ENCODE results near the gene FAM222A.

FAM222A gene

DNA sequence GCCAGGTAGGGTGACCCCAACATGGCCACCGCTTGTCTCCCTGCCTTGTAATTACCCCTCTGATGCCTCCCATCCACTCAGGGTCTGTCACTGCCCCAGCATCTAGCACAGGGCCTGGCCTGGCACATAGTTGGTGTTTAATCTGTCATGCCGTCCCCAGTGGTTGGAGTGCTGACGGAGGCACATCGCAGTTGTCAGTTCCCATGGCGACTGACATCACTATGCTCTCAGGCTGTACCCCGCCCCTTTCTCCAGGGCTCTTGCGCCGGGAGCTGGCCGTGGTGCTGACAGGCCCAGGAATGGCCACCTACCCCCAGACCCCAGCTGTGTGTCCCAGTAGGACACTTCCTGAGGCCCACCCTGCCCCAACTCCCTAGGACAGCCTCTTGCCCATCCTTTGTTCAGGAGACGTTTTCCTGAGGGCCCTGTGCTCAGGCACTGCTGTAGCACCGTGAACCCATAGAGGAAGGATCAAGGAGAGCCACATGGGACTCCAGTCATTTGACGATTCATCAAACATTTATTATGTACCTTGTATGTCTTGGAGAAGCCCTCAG, 23.0 kb downstream of the FAM222A start:
- peak in 22 of 51 donors; percentile 25 to 65 (median 40) for DNase-seq

DNA sequence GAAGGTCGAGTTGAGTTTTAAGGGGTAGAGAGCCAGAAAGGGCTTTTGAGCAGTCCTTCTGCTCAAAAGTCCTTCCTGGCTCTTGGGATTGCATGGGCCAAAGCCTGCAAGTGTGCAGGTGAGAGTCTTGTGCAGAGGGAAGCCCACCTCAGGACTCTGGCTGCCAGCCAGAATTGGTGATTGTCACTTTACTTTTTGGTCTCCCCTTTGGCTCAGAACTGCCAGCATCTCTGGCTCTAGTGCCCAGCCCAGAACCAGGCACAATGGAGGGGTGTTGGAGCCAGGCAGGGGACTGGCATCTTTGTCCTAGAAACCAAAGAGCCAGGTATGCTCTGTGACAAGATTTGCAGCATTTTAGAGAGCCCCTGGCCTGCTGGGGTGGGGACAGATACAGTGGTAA, 23.5 kb downstream of the FAM222A start:
- DNase-seq = no peak

DNA sequence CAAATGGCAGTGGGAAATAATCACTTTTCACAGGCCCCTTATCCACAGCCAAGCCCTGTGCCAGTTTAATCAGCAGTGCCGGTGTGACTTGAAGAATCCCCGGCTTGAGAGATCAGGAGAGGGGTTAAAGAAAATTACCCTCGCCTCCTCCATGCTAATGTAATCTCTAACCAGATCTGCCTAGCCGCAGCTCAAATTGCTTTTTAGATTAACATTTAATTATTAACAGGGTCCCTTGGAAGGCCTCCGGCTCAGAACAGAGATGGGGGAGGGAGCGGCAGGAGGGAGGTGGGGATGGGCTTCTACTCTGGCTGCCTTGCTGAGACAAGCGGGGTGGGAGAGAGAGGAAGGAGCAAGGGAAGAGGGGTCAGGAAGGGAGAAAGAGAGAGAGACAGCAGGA, 24.0 kb downstream of the FAM222A start:
- DNase-seq = no peak

DNA sequence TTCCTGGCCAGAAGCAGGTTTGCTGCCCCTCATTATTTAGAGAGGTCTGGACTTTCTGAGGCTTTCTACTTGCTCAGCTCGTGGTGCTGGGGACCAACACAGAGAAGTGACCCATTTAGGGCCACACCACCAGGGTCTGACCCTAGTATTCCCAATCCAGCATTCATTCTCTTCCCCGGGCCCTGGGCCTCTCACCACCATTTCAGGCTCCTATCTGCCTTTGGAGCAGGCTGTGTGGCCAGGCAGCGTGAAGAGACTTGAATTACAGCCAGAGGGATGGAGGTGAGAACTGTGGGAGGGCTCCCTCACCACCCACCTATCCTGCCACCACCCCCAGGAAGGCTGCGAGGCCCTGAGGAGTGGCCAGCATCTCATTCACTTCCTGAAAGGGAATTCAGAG, 24.6 kb downstream of the FAM222A start:
- no peak for DNase-seq

DNA sequence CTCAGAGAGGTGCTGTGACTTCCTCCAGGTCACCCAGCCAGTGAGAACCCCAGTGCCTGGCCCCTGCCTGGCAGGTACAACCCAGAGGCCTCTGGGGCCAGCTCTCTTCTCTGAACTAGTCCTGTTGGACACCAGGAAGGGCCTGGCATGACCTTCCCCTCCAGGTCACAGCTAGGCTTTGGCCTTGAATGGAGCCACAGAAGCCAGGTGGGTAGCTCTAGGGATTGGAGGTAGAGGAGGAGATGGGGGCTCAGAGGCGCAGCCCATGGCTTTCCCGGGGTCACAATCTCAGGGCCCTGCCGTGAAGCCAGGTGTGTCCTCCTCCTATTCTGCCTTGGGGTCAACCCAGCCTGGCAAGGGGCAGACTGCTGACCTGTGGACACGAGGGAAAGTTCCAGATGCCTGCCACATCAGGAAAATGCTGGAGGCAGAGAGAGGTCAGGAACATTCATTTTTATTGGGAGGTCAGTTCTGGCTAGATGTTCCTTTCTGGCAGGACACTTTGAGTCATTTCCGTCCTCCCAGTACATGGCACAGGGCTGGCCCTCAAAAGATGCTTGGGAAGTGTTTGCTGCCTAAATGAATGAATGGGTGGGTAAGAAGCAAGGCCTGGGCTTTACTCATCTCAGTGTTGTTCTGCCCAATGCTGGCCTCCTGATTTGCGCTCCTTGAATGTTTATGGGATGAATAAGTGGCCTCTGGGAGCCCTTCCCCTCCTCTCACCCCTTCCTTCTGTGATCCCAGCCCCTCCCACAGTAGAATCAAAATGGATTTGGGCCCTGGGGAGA, 25.4 kb downstream of the FAM222A start:
- no peak for DNase-seq

DNA sequence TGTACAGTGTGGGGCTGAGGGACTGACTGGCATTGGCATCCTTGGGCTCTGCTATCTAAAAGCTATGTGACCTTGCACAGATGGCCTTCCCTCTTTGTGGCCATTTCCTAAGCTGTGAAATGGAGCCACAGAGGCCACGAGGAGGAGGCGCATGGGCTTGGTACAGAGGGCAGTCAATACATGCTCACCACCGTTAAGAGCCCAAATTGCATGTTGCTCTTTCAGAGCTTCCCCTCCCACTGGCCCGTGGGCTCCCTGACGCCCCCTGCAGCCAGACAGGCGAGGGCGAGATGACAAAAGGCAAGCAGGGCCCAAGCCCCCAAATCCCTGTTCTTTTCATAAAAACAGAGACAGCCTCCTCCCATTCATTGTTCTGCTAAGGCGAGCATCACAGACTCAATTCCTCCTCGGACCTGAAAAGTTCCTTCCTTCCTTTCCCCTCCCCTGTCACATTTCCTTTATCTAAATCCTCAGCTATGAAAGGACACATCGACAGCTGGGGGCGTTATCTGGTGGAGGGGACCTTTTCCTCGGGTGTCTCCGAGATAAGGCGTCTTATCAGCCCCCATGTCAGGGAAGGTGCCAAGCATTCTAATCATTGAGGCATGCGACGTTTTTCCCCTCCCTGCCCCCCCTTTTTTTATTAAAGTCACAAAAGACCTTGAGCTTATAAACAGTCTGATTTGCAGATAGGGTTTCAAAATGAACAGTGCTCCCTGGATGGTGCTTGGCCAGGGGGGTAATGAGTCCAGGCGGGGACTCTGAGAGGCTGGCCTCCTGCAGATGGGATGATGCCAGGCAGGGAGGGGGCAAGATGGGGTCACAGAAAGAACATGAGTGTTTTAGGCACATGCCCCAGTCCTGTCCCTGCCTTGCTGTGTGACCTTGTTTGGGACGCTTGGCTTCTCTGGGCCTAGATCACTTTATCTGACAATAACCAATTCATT, 26.4 kb downstream of the FAM222A start:
- no peak for DNase-seq

DNA sequence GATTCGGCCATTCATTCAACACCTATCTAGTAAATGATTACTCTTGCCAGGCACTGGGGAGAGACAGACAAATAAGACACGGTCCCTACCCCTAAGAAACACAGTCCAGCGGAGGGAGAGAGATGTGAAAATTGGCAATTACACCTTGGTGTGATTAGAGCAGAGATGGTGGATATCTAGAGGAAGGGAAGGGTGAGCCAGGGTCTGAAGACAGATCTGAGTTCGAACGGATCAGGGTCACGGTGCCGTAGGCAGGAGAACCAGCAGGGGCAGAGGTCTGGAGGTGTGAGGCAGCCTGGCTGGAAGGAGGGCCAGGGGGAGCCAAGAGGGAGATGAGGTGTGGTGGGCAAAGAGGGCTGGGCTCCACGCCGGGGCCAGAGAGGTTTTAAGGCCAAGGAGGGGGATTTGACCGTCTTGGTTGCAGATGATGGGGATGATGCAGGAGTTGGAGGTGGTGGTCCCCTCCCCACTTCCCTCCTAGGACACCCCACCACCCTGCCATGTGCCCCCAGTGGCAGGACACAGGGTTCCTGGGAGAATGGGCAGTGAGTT, 27.1 kb downstream of the FAM222A start:
- no peak for DNase-seq

DNA sequence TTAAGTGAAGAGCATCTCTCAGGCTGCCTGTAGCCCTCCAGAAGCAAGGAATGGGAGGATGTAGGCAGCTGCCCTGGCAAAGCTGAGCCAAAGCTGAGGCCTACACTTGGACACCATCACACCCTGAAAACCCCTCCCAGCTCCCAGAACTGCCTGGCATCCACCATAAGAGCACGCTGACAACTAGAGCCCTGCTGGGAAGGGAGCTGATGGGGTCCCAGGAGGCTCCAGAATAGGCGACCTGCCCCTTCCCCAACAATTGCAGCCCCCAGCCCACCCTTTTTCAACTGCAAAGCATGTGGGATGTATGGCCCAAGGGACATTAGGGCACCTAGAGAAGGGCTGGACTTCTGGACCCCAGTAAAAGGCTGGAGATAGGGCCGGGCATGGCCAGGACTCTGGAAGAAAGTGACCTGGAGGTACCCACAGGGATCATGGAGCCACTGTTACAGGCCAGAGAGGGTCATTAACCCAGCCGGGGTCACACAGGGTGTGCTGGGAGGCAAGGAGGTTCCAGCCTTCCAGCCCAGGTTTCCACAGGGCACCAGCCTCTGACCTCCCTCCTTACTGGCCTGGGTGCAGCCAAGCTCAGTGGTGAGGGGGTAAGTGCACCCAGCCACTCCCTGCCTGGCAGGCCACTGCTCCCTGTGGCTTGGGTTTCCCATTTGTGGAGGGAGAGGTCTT, 27.8 kb downstream of the FAM222A start:
- no peak for DNase-seq

DNA sequence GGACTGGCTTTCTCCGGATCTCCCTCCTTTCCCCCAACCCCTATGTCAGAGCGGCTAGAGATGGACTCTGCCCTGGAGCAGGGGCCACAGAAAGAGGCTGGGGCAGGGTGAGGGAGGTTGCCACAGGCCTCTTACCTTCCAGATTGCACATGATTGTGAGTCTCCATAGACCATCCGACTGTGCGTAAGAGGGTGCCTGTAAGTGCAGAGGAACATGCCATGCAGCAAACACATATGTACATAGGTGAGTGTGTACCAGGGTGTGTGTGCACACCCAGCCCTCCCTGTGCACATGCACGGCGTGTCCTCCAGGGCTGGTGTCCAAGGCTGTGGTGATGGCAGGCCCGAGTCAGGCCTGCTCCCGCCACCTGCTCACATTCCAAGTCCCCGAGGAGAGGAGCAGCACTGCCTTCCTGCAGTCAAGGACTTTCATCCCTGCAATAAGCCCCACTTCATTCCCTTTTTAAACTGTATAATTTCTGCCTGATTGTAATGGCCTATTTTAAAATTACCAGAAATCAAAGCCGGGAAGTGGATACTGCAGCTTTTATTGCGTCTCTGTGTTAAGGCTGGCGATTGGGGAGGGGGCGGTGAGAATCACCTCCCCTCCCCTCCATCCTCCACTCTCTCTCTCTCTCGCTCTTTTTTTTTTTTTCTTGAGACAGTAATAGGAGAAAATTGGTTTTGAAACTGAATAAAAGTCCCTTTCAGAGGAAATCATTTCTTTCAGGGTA, 28.5 kb downstream of the FAM222A start:
- DNase-seq = peak in 1 of 51 donors; percentile 43

DNA sequence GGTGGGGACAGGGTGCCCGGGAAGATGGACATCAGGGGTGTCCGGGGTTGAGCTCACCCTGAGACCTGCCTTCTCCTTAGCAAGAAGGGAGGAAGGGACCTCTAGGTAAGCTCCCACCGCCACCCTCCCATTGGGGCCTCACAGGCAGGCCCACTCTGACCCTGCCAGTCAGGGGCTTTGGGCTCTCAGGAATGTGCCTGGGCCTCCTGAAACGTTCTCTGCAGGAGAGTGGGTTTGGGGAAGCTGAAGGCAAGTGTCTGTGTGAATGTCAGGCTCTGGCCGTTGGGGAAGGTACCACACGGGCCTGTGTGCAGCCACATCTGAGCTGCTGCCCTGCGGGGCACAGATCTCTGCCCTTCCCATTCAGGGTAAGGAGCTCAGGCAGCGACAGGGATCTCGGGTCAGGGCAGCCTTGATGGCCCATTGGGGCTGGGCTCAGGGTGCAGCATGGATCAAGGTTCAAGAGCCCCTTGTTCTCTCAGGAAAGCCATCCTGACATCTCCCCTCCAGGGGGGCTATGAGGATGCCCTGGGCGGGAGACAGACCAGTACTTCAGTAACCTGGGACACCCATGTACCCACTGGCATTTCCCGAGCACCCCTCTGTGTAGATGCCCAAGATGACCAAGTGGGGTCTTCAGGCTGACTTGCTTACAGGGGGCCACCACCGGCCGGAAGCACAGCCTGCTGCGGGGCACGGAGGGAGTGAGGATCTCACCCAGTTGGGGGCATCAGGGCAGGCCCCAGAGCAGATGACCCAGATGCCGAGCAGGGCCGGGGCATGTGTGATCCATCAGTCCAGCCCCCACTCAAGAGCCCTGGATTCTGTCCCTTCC, 29.7 kb downstream of the FAM222A start:
- DNase-seq = no peak

DNA sequence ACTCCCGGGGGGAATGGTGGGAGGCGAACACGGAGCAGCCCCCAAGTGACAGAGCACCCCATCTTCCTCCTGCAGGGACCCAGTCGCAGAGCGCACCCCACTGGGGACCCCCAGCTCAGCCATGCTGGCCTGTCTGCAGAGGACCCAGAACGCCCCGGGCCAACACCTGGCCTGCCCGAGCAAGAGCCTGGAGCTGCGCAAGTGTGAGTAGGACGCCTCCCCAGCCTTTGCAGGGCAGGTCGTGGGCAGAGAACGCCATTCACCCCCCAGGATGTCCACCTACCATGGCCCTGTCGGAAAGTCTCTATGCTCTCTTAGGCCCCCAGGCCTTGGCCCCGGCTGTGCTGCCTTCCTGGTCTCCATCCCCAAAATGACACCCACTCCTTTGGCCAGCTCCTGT, 30.4 kb downstream of the FAM222A start:
- no peak for DNase-seq

DNA sequence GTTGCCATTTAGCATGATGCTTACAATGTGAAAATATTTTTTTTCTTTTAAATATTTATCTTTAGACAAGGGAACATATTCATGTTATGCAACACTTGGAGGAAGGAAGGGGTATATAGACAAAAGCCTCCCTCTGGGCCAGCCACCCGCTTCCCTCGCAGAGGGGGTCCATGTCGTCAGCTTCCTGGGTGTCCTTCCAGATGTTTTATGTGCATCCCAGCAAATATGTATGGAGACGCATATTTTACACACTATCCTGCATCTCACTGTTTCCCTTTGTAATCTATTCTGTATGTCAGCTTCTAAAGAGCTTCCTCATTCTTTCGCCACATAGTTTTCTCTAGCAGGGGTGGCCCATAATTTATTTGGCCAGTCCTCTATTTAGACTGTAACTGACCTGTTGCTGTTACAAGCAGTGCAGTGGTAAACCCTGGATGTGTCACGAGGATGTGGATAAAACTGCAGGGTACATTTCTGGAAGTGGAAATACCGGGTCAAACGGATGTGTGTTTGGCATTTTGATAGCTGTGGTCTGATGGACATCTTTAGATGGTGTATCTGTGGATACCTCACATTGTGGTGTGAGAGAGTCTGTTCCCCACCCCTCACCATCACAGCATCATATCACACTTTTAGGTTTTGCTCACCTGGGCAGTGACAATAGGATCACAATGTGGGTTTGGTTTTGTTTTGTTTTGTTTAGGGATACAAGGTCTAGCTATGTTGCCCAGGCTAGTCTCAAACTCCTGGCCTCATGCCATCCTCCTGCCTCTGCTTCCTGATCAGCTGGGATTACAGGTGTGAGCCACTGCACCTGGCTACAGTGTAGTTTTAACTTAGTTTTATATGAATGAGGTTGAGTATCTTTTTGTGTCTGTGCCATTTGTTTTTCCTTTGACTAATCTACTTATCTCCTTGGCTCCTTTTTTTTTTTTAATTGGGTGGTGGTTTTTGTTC, 31.6 kb downstream of the FAM222A start:
- no peak for DNase-seq

DNA sequence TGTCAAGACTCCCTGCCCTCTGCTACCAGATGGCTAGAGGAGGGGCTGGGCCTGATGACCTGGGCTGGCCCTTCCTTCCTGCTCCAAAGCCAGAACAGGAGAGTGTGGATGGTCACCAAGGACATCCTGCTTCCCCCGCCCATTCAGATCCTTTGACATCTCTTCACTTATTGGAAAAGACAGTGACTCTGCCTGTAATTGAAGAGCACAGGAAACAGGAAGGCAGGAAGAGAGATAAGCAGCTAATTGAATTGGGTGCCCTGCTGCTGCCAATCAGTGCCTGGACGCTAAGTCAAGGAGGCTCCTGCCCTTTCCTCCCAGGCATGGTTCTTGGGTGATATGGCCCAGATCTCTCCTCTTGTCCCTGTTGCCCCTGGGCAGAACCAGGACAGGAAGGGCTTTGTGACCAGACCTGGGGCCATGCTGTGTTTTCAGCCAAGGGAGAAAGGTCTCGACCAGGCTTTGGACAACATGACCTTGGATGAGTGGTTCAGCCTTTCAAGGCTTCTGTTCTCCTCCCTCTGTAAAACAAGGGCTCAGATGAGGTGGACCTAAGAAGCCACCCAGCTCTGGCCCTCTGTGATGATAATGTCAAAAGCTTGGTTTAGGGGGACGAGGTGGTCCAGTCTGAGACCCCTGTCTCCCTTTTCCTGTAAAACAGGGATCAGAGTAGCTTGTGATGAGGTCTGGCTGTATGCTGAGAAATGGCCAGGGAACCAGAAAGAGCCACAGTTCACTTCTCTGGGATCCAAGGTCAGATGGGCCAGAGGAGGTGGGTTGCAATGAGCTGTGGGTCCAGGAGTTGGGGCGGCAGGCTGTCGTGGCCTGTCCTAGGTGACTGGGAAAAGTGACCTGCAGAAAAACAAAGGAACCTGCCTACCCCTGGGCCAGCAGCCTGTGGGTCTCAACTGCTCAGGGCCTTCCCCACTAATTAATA, 38.8 kb downstream of the FAM222A start:
- no peak for DNase-seq

DNA sequence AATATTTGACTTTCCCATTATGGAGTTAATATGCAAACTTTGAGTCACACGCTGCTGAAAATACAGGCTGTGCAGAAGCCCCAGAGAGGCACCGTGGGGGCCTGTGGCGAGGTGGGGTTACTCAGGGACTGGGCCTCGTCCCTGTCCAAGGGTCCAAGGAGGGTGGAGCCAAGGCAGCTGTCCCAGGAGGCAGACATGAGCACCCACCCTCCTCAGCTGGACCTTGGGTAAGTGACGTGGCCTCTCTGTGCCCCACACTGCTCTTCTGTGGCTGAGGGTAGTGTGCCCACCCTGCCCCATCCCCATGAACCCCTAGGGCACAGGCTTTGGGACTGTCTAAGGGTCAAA, 39.4 kb downstream of the FAM222A start:
- DNase-seq = no peak

DNA sequence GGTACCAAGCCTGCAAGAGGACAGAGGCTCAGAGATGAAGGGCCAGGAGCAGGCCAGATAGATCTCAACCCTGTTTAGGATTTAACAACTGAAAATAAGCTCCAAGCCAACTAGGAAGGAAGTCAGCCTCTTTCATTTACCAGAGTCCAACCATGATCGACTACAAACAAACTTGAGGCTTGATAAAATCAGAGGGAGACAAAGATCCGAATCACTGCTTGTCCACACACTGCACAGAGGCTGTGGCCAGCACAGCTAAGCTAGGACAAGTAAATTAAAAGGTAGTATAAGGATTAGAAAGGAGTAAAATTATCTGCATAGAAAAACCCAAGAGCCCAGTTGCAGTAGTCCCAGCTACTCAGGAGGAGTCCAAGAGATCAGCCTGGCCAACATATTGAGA, 40.3 kb downstream of the FAM222A start:
- DNase-seq = no peak

DNA sequence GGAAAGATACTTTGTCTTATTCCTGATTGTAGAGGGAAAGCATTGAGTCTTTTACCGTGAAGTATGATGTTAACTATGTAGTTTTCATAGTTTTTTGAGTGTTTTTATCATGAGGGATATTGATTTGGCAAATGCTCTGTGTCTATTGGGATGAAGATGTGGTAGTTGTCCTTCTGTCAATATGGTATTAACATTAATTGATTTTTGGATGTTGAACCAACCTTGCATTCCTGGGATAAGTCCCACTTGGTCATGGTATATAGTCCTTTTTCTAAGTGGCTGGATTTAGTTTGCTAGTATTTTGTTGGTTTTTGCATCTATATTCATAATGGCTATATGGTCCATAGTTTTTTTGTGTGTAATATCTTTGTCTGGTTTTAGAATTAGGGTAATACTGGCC, 42.8 kb downstream of the FAM222A start:
- no peak for DNase-seq

DNA sequence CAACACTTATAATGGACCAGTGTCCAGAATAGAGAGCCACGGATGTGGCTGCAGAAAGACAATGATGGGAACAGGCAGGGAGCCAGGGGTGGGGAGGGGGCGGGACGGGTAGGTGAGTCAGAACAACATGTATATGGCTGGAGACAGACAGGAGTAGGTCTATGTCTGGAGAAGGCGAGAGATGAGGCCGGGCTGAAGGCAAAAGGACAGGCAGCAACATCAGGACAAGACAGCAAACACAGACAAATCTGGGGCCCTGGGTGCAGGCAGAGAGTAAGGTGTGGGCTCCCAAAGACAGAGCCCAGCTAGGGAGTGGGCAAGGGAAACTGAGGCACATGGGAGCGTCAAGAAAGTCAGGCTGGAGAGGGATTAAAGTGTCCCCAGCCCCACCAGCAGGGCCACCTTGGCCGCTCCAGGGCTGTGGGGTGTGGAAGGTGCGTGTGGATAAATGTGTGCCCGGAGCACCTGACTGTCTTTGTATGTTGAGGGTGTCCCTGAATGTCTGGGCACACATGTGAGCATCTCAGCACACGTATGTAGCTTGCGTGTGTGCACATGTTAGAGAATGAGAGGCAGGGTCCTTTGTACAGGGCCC, 44.1 kb downstream of the FAM222A start:
- no peak for DNase-seq

All from hypothalamus (tissue), 51 donors.